Measurements from ENCODE around the gene CHSY1.

CHSY1 gene

DNA sequence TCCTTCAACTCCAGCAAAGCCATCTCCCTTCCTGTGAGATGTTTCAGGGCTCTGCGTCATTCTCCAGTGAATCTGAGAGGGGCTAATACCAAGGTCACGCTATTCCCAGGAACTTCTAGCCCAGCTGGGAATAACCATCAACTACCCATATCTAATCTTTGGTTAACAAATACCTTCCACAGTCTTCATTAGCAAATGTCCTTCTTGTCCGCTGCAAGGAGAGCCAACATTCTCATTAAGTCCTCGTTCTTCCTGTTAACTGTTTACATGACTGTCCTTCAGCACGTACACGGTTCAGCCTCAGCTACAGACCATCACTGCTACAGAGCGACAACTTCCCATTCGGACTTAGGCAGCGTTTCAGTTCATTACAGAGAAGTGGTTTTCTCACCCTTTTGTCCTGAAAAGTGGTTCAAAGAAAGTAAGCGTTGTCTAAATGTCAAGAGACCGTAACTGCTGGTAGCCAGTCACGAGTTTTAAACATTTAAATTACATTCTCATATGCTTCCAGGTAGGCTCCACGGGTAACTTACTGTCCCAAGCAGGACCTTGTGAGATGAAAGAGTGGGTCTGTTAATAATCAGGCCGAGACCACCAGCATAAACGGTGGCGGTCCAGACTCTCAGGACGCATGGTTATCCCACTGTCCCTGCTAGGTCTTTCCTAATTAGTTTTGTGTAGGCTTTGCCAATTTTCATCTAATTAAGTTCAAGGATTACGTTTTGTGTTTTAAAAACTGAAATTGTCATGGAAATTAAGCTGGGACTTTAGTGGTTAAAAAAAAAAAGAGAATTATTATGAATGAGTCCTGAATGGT, 63.8 kb downstream of the CHSY1 start:
- no peak for DNase-seq

- DNase-seq = no peak
Measured at GRCh38 chr15:101185770-101186169, 66.1 kb downstream of the CHSY1 start.

DNA sequence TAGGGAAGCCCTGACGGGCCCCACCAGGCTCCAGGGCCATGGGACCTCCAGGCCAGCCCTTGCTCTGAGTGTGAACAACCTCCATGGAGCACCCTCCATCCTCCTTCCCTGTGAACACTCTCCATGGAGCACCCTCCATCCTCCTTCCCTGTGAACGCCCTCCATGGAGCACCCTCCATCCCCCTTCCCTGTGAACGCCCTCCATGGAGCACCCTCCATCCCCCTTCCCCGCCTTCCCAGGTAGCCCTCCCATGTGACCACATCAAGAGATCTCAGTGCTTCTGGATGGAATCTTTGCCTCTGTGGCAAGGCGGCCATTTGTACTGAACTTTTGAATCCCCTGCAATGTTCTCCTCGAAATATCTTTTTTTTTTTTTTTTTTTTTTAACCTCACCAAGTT, 66.5 kb downstream of the CHSY1 start:
- DNase-seq = no peak

DNA sequence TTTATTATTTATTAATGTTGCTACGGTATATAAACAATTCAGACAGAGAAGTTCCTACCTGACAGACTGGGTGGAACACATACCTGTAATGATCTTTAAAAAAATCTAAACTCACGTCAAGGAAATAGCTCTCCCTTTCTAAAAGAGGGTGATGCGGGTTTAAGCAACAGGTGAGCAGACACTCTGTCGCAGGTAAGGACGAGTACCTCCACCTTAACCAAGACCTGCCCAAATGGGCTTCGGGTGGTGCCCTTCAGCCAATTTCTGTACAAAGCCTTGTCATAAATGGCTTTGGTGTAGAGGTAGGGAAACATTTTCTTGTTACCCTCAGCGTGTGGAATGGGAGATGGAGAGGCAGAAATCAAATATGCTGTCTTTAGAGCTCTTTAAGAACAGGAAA, 67.0 kb downstream of the CHSY1 start:
- DNase-seq = no peak

GRCh38 chr15:101183931-101184305, 67.9 kb downstream of the CHSY1 start:
- DNase-seq = no peak

- DNase-seq = no peak
Measured at GRCh38 chr15:101183226-101183930, 68.5 kb downstream of the CHSY1 start.

- no peak for DNase-seq
Measured at GRCh38 chr15:101182215-101182614, 69.6 kb downstream of the CHSY1 start.

DNA sequence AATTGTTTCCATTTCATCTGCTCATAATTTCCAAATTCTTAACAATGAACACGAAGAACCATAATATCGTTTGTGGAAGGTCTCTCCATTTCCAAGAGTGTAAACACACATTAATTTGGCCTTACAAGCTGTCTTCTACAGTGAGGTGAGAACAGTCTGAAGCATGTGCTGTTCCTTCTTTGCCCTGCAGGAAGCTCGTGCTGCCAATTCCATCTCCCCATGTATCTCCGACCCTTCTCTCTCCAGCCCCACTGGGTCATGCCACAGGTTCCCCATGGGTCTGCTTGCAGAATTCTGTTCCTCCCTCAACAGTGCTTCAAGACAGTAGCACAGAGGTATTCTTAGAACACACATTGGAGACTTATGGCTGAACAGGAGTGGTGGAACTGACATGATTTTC, 70.5 kb downstream of the CHSY1 start:
- no peak for DNase-seq

GRCh38 chr15:101180620-101181307, 71.1 kb downstream of the CHSY1 start:
- no peak for DNase-seq

- no peak for DNase-seq
Measured at GRCh38 chr15:101179341-101180153, 72.3 kb downstream of the CHSY1 start.

- DNase-seq = no peak
Measured at GRCh38 chr15:101178931-101179330, 72.9 kb downstream of the CHSY1 start.

GRCh38 chr15:101178479-101178878, 73.4 kb downstream of the CHSY1 start:
- DNase-seq = no peak

DNA sequence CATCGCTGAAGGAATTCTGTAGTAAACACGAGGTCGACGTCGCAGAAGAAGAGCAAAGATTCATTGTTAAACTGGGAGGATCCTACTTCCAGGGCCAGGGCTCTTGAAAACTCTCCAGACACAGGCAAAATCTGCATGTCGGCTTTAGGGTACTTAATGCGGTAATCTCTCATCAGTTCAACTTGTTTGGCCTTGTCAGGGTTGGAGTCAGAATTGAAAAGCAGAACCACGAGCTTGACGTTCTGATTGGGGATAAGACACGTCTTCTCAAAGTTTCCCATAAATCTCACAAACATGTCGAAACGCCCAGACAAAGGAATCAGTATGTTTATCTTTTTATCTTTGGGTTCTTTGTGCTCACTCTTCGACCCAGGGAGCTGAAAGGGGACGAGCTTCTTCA, 74.0 kb downstream of the CHSY1 start:
- DNase-seq = no peak

GRCh38 chr15:101176625-101177024, 75.2 kb downstream of the CHSY1 start:
- DNase-seq = no peak

- no peak for DNase-seq
Measured at GRCh38 chr15:101175401-101175800, 76.4 kb downstream of the CHSY1 start.

DNA sequence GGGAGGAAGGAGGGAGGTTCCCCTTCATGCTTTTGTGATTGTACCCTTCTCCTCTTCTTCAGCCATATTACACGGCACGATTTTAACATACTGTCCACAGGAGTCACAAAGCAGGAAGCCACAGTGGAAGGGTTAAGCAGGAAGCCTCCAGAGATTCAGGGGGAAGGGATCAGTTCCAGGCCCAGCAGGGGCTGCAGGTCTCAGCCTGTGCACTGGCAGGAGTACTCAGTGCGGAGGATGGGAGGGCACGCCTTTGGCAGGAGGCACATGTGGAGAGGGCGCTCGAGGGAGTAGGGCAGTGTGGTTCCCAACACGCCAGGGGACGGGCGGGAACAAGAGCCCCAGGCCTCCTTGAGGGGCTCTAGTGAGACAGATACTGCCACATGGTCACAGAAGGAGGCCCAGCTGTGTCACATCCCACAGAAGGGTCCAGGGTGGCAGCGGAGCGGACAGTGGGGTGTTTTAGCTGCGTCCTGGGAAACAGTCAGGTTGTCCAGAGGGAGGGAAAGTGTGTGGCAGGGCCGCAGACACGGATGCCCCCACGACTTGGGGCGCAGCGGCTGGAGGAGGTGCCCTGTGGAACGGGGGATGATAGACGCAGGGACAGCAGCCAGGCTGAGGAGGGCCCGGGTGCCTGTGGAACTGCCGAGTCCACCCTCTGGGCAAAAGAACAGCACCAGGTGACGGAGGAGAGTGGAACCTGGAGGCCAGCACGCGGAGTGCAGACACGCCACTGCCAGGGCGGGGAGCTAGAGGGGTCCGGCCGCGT, 77.5 kb downstream of the CHSY1 start:
- DNase-seq = no peak

GRCh38 chr15:101173233-101174119, 78.4 kb downstream of the CHSY1 start:
- DNase-seq = no peak

DNA sequence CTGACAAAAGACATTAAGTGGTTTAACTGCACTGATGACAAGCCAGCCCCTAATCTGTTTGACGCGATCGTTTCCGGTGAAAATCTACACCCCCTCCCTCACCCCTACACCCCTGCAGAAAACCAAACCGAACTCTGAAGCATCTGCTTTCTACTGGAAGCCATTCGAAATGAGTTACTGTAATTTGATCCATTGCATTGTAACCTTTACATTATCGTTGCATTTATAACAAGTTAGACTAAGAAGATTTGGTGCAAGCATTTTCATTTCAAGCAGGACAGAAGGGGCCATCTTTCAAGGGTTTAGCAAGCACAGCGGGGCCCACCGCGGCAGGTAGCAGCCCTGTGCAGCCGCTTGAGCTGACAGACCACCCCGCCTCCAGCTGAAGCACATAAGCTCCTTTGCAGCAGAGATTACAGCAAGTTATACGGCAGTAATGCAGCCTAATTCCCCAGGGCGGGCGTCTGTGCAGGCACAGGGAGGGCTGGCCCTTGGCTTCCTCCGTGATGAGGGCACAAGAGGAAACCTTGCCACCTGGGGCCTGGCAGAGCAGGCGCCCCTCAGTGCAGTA, 79.3 kb downstream of the CHSY1 start:
- no peak for DNase-seq

DNA sequence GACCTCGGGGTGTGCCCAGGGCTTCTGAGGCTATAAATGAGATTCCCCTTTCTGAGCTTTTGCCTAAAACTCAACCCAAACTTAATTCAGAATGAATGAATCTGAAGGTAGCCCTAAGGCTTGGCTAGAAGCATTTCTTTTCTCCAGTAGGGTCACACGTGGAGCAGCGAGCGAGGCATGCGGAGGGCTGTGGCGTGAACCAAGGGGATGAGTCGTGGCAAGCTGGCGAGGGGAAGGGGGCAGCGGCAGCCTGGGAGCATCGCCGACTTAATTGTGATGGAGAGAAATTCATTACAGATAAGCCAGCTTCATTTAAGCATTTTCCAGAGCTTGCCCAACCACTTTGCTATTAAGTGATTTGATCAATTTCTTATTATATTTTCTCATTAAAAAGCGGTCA, 79.9 kb downstream of the CHSY1 start:
- no peak for DNase-seq

GRCh38 chr15:101170568-101171350, 81.1 kb downstream of the CHSY1 start:
- DNase-seq = no peak
